Keratinocyte (primary cell): ENCODE data around the gene NAXD.

Source experiments
- EZH2 ChIP-seq: IDR thresholded peaks from one replicate; pipeline ENCODE4 v1.6.1; 2012; ENCODE audit warnings: inconsistent platforms, mild to moderate bottlenecking, low read length, moderate library complexity
- TF ChIP-seq, protein P1 (sequence below), 3 experiments: IDR thresholded peaks in 1 of 3; conservative IDR thresholded peaks in 1 of 3; optimal IDR thresholded peaks in 1 of 3; 2 replicates in 2 of 3; 3 replicates in 1 of 3; pipeline versions ENCODE3 to v1.5.1; 2011; ENCODE audit warnings: low read length in 3 of 3, mild to moderate bottlenecking in 3 of 3, moderate library complexity in 2 of 3, control low read depth in 1 of 3, inconsistent platforms in 1 of 3; ENCODE audit not compliant: insufficient read depth in 2 of 3; ENCODE audit errors: extremely low read depth in 1 of 3

DNA sequence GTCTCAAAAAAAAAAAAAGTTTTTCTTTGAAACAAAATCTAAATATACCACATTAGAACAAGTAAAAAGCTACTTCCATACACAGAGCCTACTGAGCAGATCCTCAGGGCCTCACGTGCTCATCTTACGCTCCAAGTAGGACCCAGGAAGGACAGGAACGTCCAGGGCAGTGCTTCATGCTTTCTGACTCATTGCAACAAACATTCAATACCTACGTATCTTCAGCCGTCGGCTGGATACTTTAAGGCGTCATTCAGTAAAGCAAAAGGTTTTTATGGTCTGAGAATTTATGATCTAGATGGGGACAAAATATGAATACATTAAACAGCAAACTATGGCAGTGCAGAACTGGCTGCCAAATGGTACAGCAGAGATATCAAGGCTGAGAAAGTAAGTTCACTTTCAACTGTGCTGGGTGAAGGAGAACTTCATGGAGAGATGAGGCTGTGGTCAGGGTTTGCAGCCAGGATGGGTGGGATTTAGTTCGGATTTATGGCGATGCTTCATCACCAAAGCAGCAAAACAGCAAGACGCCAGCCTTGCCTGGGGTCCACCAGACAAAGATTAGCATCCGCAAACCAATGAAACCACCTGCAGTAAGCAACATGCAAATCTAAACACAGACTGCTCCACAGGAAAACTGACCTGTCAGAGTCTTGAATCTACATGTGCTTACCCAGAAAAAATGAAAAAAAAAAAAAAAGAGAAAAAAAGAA, 70.1 kb downstream of the NAXD start:
- TF ChIP-seq, protein P1, sequence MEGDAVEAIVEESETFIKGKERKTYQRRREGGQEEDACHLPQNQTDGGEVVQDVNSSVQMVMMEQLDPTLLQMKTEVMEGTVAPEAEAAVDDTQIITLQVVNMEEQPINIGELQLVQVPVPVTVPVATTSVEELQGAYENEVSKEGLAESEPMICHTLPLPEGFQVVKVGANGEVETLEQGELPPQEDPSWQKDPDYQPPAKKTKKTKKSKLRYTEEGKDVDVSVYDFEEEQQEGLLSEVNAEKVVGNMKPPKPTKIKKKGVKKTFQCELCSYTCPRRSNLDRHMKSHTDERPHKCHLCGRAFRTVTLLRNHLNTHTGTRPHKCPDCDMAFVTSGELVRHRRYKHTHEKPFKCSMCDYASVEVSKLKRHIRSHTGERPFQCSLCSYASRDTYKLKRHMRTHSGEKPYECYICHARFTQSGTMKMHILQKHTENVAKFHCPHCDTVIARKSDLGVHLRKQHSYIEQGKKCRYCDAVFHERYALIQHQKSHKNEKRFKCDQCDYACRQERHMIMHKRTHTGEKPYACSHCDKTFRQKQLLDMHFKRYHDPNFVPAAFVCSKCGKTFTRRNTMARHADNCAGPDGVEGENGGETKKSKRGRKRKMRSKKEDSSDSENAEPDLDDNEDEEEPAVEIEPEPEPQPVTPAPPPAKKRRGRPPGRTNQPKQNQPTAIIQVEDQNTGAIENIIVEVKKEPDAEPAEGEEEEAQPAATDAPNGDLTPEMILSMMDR (optimal IDR thresholded peaks at IDR 0.05 in 1 of 3, IDR thresholded peaks at IDR 0.05 in 1 of 3, conservative IDR thresholded peaks at IDR 0.05 in 1 of 3; ENCODE audit: extremely low read depth in 1 of 3, insufficient read depth in 2 of 3, low read length in 3 of 3), result no peak
- TF ChIP-seq EZH2, result no peak
